ENCODE measurements around the gene SLAMF7. TPM values are rescaled to one million over a fixed set of nuclear protein-coding genes. Genes with fewer than 3 reads are reported as not detected.

SLAMF7 gene
- total RNA-seq, 8 experiments from 2014 or later = 0.08 to 1.1 (median 0.12) TPM; not detected in 2

GRCh38 chr1:160741612-160742348 lies 2.7 kb downstream of the SLAMF7 start:
- Histone ChIP-seq H3K4me1 (replicated peaks in 1 of 2) (peaks cover 0 to 3% of the 10 kb centered on the region in 2 donors), H3K27ac (no peak overlapping the region), H3K4me3 (no peak overlapping the region)
- 6 to 83% (median 62%) methylated on average over 2 to 5 of the region's 5 CpGs; no CpG with 5 or more reads in 2 of the 10 experiments for WGBS, 10 experiments
- in situ Hi-C loops (cut with MboI; ENCODE audit: low pct_unique_long_range_greater_than_20kb in 2 of 9, low sequenced_read_pairs in 9 of 9, unreplicated experiment in 9 of 9) = loop anchor here in 1 of 9 experiments (25.0 kb wide), 1 partner anchor 246 kb away; no protein-coding TSS in a partner anchor
- ATAC-seq (replicated peaks in 6 of 8) = no peak

GRCh38 chr1:160742428-160743127 lies 3.5 kb downstream of the SLAMF7 start:
- WGBS, 10 experiments = 30 to 95% (median 88%) methylated on average over 2 to 7 of the region's 8 CpGs; no CpG with 5 or more reads in 1 of the 10 experiments
- Histone ChIP-seq H3K27ac (no peak overlapping the region), H3K4me3 (no peak overlapping the region), H3K4me1 (replicated peaks in 1 of 2) (peaks cover 0 to 4% of the 10 kb centered on the region in 2 donors)
- ATAC-seq (replicated peaks in 6 of 8) = no peak
- in situ Hi-C loops (cut with MboI; ENCODE audit: low pct_unique_long_range_greater_than_20kb in 2 of 9, low sequenced_read_pairs in 9 of 9, unreplicated experiment in 9 of 9) = loop anchor here in 1 of 9 experiments (25.0 kb wide), 1 partner anchor 245 kb away; no protein-coding TSS in a partner anchor

GRCh38 chr1:160743266-160743665 lies 4.2 kb downstream of the SLAMF7 start:
- Histone ChIP-seq H3K27ac (no peak overlapping the region), H3K4me1 (replicated peaks in 1 of 2) (peaks cover 0 to 4% of the 10 kb centered on the region in 2 donors), H3K4me3 (no peak overlapping the region)
- in situ Hi-C loops (cut with MboI; ENCODE audit: low pct_unique_long_range_greater_than_20kb in 2 of 9, low sequenced_read_pairs in 9 of 9, unreplicated experiment in 9 of 9) = loop anchor here in 1 of 9 experiments (25.0 kb wide), 1 partner anchor 244 kb away; no protein-coding TSS in a partner anchor
- WGBS, 10 experiments = 20 to 100% (median 91%) methylated on average over 1 to 3 of the region's 3 CpGs; no CpG with 5 or more reads in 4 of the 10 experiments
- no peak for ATAC-seq (replicated peaks in 6 of 8)

GRCh38 chr1:160744199-160744851 lies 5.3 kb downstream of the SLAMF7 start:
- Histone ChIP-seq H3K4me3 (no peak overlapping the region), H3K27ac (no peak overlapping the region), H3K4me1 (replicated peaks in 1 of 2) (peaks cover 0 to 4% of the 10 kb centered on the region in 2 donors)
- in situ Hi-C loops (cut with MboI; ENCODE audit: low pct_unique_long_range_greater_than_20kb in 2 of 9, low sequenced_read_pairs in 9 of 9, unreplicated experiment in 9 of 9) = loop anchor here in 1 of 9 experiments (25.0 kb wide), 1 partner anchor 243 kb away; no protein-coding TSS in a partner anchor
- WGBS, 10 experiments = 24 to 100% (median 67%) methylated on average over 1 to 7 of the region's 7 CpGs
- no peak for ATAC-seq (replicated peaks in 6 of 8)

DNA sequence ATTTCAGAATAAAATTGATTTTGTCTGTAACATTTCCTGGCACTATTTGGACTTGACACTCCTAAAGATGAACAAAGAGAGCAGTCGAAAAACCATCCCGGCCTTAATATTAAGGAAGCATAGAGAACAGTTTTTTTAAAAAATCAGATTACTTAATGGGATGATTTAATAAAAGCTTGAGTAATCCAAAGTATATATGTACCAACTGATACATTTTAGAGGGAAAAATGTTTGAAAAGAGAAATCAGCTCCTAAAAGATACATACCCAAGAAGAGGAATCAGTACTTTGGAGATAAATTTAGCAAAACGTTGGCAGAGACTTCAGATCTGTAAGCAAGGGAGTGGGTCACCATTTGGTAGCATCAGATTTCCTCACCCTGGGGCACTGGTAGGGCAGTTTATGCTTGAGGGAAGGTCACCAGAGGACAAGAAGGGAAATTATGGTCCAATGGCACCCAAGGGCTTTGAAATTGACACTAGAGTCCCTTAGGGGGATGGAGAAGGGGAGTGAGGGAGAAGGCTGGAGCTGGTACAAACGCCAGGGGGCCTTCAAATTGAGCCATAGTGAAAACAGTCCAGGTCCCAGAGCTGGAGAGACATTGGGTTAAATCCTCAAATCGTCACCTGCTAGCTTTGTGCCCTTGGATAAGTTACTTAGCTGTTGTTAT lies 5.9 kb downstream of the SLAMF7 start:
- no peak overlapping the region for H3K4me3 ChIP-seq
- no peak overlapping the region for H3K27ac ChIP-seq
- H3K4me1 ChIP-seq (replicated peaks in 1 of 2) = peaks cover 0 to 4% of the 10 kb centered on the region in 2 donors
- WGBS, 10 experiments = 7 to 91% (median 54%) methylated on average over 2 to 5 of the region's 5 CpGs
- in situ Hi-C loops (cut with MboI; ENCODE audit: low pct_unique_long_range_greater_than_20kb in 2 of 9, low sequenced_read_pairs in 9 of 9, unreplicated experiment in 9 of 9) = loop anchor here in 1 of 9 experiments (25.0 kb wide), 1 partner anchor 242 kb away; no protein-coding TSS in a partner anchor
- ATAC-seq (replicated peaks in 6 of 8) = no peak

DNA sequence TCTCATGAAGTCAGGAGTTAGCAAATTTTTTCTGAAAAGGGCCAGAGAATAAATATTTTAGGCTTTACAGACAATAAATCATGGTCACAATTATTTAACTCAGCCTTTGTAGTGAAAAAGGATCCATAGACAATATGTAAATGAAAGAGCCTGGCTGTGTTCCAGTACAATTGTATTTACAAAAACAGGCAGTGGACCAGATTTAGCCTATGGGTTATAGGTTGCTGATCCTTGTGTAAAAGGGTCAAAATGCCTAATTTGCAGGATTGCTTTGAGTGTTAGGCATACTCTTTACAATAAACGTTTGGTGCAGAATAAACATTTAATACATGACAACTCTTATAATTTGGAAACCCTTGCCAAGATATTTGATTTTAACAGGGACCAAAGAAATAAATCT lies 6.5 kb downstream of the SLAMF7 start:
- Histone ChIP-seq H3K4me3 (no peak overlapping the region), H3K27ac (no peak overlapping the region), H3K4me1 (replicated peaks in 1 of 2) (peaks cover 0 to 4% of the 10 kb centered on the region in 2 donors)
- 0 to 40% (median 20%) methylated on average over 1 of the region's 1 CpG; no CpG with 5 or more reads in 1 of the 10 experiments for WGBS, 10 experiments
- in situ Hi-C loops (cut with MboI; ENCODE audit: low pct_unique_long_range_greater_than_20kb in 2 of 9, low sequenced_read_pairs in 9 of 9, unreplicated experiment in 9 of 9) = loop anchor here in 1 of 9 experiments (25.0 kb wide), 1 partner anchor 242 kb away; no protein-coding TSS in a partner anchor
- ATAC-seq (replicated peaks in 6 of 8) = no peak

- 0 to 79% (median 55%) methylated on average over 1 to 7 of the region's 7 CpGs; no CpG with 5 or more reads in 1 of the 10 experiments for whole genome bisulfite sequencing, 10 experiments
- ATAC-seq (replicated peaks in 6 of 8) = peak in 2 of 8 experiments; percentile 30 to 73
- in situ Hi-C loops (cut with MboI; ENCODE audit: low pct_unique_long_range_greater_than_20kb in 2 of 9, low sequenced_read_pairs in 9 of 9, unreplicated experiment in 9 of 9) = loop anchor here in 1 of 9 experiments (25.0 kb wide), 1 partner anchor 240 kb away; no protein-coding TSS in a partner anchor
- peaks cover 0 to 4% of the 10 kb centered on the region in 2 donors for H3K4me1 ChIP-seq (replicated peaks in 1 of 2)
- H3K4me3 ChIP-seq = no peak overlapping the region
- H3K27ac ChIP-seq = no peak overlapping the region
These were observed 7.9 kb downstream of the SLAMF7 start for GRCh38 chr1:160746836-160747500.

DNA sequence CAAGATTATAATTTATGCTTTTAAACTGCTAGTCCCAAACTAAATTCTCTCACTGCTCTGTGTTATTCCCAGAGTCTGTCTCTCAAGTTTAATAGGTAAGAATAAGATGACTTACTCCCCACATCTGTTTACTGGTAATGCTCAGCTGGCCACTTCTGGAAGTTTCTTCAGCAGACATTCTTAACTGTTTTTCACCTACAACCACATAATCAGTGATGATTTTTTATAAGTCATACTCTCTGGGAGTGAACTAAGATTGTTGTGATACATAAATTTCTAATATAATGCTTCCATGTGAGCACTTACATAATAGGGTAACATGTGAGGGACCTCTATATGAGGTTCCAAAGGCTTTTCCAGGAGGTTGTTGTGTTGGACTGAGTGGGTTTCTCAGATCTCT lies 8.7 kb downstream of the SLAMF7 start:
- ATAC-seq (replicated peaks in 6 of 8) = no peak
- in situ Hi-C loops (cut with MboI; ENCODE audit: low pct_unique_long_range_greater_than_20kb in 2 of 9, low sequenced_read_pairs in 9 of 9, unreplicated experiment in 9 of 9) = loop anchor here in 1 of 9 experiments (25.0 kb wide), 1 partner anchor 240 kb away; no protein-coding TSS in a partner anchor
- H3K27ac ChIP-seq = no peak overlapping the region
- H3K4me3 ChIP-seq = no peak overlapping the region
- H3K4me1 ChIP-seq (replicated peaks in 1 of 2) = peaks cover 0 to 4% of the 10 kb centered on the region in 2 donors

DNA sequence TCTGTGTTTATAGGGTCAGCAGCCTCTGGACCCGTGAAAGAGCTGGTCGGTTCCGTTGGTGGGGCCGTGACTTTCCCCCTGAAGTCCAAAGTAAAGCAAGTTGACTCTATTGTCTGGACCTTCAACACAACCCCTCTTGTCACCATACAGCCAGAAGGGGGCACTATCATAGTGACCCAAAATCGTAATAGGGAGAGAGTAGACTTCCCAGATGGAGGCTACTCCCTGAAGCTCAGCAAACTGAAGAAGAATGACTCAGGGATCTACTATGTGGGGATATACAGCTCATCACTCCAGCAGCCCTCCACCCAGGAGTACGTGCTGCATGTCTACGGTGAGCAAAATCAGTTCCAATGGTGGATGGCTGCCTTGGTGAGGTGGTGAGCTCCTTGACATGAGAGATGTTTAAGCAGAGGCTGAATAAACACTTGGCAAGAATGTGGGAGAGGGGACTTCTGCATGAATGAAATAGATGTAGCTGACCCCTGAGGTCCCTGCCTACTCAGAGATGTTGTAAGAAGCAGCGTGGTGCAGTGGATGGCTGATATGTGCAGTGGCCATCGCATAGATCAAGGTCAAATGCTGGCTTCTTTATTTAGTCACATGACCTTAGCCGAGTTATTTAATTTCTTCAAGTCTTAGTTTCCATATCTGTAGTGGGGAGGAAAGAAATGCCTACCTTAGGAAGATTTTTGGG lies 9.3 kb downstream of the SLAMF7 start:
- in situ Hi-C loops (cut with MboI; ENCODE audit: low pct_unique_long_range_greater_than_20kb in 2 of 9, low sequenced_read_pairs in 9 of 9, unreplicated experiment in 9 of 9) = loop anchor here in 1 of 9 experiments (25.0 kb wide), 1 partner anchor 239 kb away; no protein-coding TSS in a partner anchor
- 29 to 93% (median 81%) methylated on average over 1 to 9 of the region's 10 CpGs; no CpG with 5 or more reads in 2 of the 10 experiments for WGBS, 10 experiments
- peak in 2 of 8 experiments; percentile 55 to 79 for ATAC-seq (replicated peaks in 6 of 8)

DNA sequence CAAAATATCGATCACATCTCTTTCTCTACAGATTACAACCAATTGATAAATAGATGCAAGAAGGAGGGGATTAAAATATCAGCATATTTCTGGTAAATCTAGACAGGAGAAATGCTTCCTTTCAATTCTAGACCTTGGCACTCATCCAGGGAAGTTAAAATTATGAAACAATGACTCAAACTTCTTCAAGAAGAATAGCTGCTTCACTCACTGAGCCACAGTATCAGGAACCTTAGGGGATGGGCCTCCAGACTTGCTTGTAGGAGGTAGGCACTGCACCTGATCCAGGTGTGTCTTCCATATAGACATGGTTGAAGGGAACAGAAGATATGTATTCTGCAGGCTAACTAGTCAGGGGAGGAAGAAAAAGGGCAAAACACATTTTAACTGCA lies 9.8 kb downstream of the SLAMF7 start:
- ATAC-seq (replicated peaks in 6 of 8) = no peak
- in situ Hi-C loops (cut with MboI; ENCODE audit: low pct_unique_long_range_greater_than_20kb in 2 of 9, low sequenced_read_pairs in 9 of 9, unreplicated experiment in 9 of 9) = loop anchor here in 1 of 9 experiments (25.0 kb wide), 1 partner anchor 238 kb away; no protein-coding TSS in a partner anchor
- no peak overlapping the region for H3K27ac ChIP-seq
- WGBS, 10 experiments = 60 to 93% (median 89%) methylated on average over 1 of the region's 1 CpG; no CpG with 5 or more reads in 5 of the 10 experiments
- no peak overlapping the region for H3K4me3 ChIP-seq
- H3K4me1 ChIP-seq (replicated peaks in 1 of 2) = peaks cover 0 to 7% of the 10 kb centered on the region in 2 donors

More for the DNA sequence above, 9.3 kb downstream of the SLAMF7 start:
- no peak overlapping the region for H3K27ac ChIP-seq
- H3K4me3 ChIP-seq = no peak overlapping the region
- peaks cover 0 to 5% of the 10 kb centered on the region in 2 donors for H3K4me1 ChIP-seq (replicated peaks in 1 of 2)

- Histone ChIP-seq H3K4me3 (no peak overlapping the region), H3K27ac (no peak overlapping the region), H3K4me1 (replicated peaks in 1 of 2) (peaks cover 0 to 7% of the 10 kb centered on the region in 2 donors)
- no peak for ATAC-seq (replicated peaks in 6 of 8)
- in situ Hi-C loops (cut with MboI; ENCODE audit: low pct_unique_long_range_greater_than_20kb in 2 of 9, low sequenced_read_pairs in 9 of 9, unreplicated experiment in 9 of 9) = no loop called here
- 40 to 100% (median 66%) methylated on average over 1 to 2 of the region's 2 CpGs; no CpG with 5 or more reads in 4 of the 10 experiments for WGBS, 10 experiments
These were observed 11.6 kb downstream of the SLAMF7 start for GRCh38 chr1:160750608-160751007.

Measured in motor neuron (in vitro differentiated cells).